ENCODE results near the gene ABHD17A.

DNA sequence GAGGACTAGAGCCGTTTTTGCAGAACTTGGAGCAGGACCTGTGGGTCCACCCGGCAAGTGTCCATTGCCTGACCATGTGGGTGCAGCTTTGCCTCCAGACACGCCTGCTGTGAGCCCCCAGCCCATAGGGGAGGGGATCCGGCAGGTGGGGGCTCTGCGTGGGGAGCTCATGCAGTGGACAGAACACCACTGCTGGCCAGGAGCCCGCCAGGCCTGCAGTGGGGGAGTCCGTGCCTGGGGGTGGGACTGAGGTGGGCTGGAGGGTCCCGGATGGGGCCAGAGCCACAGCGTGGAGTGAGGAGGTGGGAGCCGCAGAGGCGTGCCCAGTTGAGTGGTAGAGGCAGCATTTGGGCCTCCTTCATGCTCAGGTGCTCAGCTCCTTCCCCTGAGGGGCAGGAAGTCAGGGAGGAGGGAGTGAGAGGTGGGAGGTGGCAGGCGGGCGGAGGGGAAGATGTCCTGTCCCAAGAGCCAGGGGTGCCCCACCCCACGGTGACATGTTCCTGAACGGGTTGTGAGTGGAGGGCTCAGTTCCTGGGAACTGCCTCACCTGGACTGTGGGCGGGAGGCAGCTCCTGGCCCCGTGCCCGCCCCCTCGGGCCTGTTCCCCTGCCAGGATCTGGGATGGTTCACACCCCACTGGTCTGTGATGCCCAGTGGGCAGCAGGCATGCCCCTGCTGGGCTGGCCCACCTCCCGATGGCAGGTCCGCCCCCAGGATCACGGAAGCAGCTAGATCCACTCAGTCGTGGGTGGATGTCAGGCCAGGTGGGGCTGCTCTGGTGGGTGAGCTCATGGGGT lies 28.7 kb upstream of the ABHD17A start:
- TF ChIP-seq CTCF (conservative IDR thresholded peaks at IDR 0.05 in 1 of 2, IDR thresholded peaks at IDR 0.05 in 1 of 2; ENCODE audit: low read depth in 1 of 2, low read length in 2 of 2) (no peak), EZH2 (IDR thresholded peaks at IDR 0.05; ENCODE audit: low read length, missing control alignments) (no peak)
